Adipocyte (in vitro differentiated cells): Measurements from ENCODE around the gene DLGAP1.

ENCODE experiments used
- DNase-seq: peaks from one replicate; pipeline ENCODE4 v3.0.0-alpha.2; 2015; ENCODE audit warnings: low read depth
- H3K27me3 ChIP-seq: replicated peaks from 2 replicates; pipeline ENCODE4 v1.7.0; 2013; ENCODE audit warnings: mild to moderate bottlenecking, low read length, moderate library complexity; ENCODE audit not compliant: control insufficient read depth, insufficient read depth
- H3K36me3 ChIP-seq: 2 replicates; pipeline ENCODE4 v1.7.0; 2013; ENCODE audit warnings: low read length, mild to moderate bottlenecking, moderate library complexity; ENCODE audit not compliant: control insufficient read depth, insufficient read depth, severe bottlenecking
- H3K4me1 ChIP-seq: 2 replicates; pipeline ENCODE4 v1.7.0; 2013; ENCODE audit warnings: mild to moderate bottlenecking, low read length, moderate library complexity; ENCODE audit not compliant: control insufficient read depth, insufficient read depth
- H3K4me3 ChIP-seq: 2 replicates; pipeline ENCODE4 v1.7.0; 2013; ENCODE audit warnings: mild to moderate bottlenecking, low read length, moderate library complexity
- H3K9ac ChIP-seq: 2 replicates; pipeline ENCODE4 v1.7.0; 2013; ENCODE audit warnings: mild to moderate bottlenecking, low read length, moderate library complexity
- H3K9me3 ChIP-seq: 2 replicates; pipeline ENCODE4 v1.7.0; 2013; ENCODE audit warnings: mild to moderate bottlenecking, low read length, moderate library complexity; ENCODE audit not compliant: control insufficient read depth

Gene DLGAP1

GRCh38 chr18:3451989-3452749, 1002.9 kb downstream of the DLGAP1 start:
- no peaks in the 10 kb centered on the region for H3K9me3 ChIP-seq
- H3K36me3 ChIP-seq = peaks cover 11% of the 10 kb centered on the region
- peak overlapping the region; percentile 99 for H3K9ac ChIP-seq
- peaks cover 36% of the 10 kb centered on the region for H3K4me1 ChIP-seq
- DNase-seq = peak; percentile 71
- no peaks in the 10 kb centered on the region for H3K27me3 ChIP-seq
- peak overlapping the region; percentile 96 for H3K4me3 ChIP-seq

GRCh38 chr18:3451183-3451988, 1003.7 kb downstream of the DLGAP1 start:
- DNase-seq = peak; percentile 96
- peaks cover 3% of the 10 kb centered on the region for H3K36me3 ChIP-seq
- peak overlapping the region; percentile 99 for H3K9ac ChIP-seq
- peaks cover 39% of the 10 kb centered on the region for H3K4me1 ChIP-seq
- no peaks in the 10 kb centered on the region for H3K9me3 ChIP-seq
- H3K4me3 ChIP-seq = peak overlapping the region; percentile 96
- H3K27me3 ChIP-seq = no peaks in the 10 kb centered on the region

GRCh38 chr18:3450799-3451182, 1004.3 kb downstream of the DLGAP1 start:
- DNase-seq = no peak
- Histone ChIP-seq H3K36me3 (no peaks in the 10 kb centered on the region), H3K9me3 (no peaks in the 10 kb centered on the region), H3K27me3 (no peaks in the 10 kb centered on the region), H3K9ac (peak overlapping the region; percentile 99), H3K4me3 (peak overlapping the region; percentile 96), H3K4me1 (peaks cover 39% of the 10 kb centered on the region)

DNA sequence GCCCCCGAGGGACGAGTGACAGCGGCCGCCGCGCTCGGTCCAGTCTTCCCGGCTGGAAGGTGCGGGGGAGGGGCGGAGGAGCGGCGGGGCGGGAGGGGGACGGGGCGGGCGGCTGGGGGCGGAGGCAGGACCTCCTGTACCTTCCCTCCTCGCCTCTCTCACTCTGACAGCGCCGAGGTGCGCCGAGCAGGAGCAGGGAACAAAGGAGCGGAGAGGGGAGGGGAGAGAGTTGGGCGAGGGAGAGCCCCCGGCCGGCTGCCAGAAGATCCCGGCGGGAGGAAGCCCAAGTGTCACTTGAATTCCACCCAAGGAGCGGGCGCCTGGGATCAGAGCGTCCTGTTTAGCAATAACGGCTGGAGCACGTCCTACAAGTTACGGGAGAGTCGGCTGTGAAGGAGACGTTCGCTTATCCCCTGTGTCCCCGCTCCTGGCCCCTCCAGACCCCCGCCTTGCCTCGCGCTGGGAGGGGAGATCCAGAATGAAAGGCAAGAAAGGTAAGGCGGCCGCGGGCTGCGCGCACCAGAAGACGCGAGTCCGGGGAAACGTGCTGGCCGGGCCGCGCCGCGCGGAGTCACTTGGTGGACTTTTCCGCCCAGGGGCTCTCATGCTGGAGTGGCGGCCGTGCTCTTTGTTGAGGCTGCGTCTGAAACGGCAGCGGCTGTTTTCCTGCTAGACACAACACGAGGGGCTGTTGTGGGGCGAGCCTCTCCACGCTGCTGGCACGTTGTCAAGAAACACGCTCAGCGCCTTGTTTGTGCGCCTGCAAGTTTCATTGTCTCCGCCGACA, 1004.9 kb downstream of the DLGAP1 start, which contains the start of gene TGIF1:
TSS of gene TGIF1 (plus strand) at position 161 of the 787 bp plus-strand sequence. CDS start at position 479, 318 bp downstream.
- Histone ChIP-seq H3K36me3 (no peaks in the 10 kb centered on the region), H3K9me3 (no peaks in the 10 kb centered on the region), H3K4me3 (peak within 1 kb of the TSS; percentile 96), H3K4me1 (peaks cover 34% of the 10 kb centered on the region), H3K27me3 (no peaks in the 10 kb centered on the region), H3K9ac (peak within 1 kb of the TSS; percentile 99)
- DNase-seq = peak; percentile 85

DNA sequence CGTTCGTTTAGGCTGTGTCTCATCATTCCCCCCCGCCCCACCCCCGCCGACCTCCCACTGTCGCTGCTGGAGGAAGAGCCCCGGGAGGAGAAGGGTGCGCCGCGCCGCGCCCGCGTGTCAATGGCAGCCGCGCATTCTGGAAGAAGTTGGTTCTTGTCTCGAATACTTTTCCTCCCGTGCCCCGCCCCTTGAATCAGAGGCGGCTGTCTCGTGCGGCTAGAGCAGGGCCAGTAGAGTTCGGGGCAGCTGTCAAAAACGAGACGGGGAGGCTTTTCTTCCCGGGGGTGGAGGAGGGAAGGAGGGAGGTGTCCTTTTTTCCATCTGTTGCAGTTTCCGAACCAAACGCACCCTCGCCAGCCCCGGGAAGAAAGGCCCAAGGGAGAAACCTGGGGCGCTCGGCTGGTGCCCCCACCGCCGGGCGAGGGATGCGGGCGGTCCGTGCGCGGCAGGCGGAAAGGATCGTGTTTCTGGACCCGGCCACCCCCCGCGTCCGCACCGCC, 1005.5 kb downstream of the DLGAP1 start:
- DNase-seq = no peak
- H3K27me3 ChIP-seq = no peaks in the 10 kb centered on the region
- H3K4me3 ChIP-seq = peak overlapping the region; percentile 96
- H3K36me3 ChIP-seq = no peaks in the 10 kb centered on the region
- no peaks in the 10 kb centered on the region for H3K9me3 ChIP-seq
- H3K9ac ChIP-seq = peak overlapping the region; percentile 99
- peaks cover 28% of the 10 kb centered on the region for H3K4me1 ChIP-seq

- Histone ChIP-seq H3K9me3 (no peaks in the 10 kb centered on the region), H3K36me3 (no peaks in the 10 kb centered on the region), H3K4me1 (peaks cover 23% of the 10 kb centered on the region), H3K9ac (peak overlapping the region; percentile 99), H3K4me3 (peak overlapping the region; percentile 96), H3K27me3 (no peaks in the 10 kb centered on the region)
- peak; percentile 98 for DNase-seq
Measured at GRCh38 chr18:3448838-3449511, 1006.1 kb downstream of the DLGAP1 start.

GRCh38 chr18:3447895-3448837, 1006.9 kb downstream of the DLGAP1 start:
- peak; percentile 99 for DNase-seq
- Histone ChIP-seq H3K9me3 (no peaks in the 10 kb centered on the region), H3K27me3 (no peaks in the 10 kb centered on the region), H3K9ac (peak overlapping the region; percentile 99), H3K4me1 (peaks cover 22% of the 10 kb centered on the region), H3K4me3 (peak overlapping the region; percentile 96), H3K36me3 (no peaks in the 10 kb centered on the region)

DNA sequence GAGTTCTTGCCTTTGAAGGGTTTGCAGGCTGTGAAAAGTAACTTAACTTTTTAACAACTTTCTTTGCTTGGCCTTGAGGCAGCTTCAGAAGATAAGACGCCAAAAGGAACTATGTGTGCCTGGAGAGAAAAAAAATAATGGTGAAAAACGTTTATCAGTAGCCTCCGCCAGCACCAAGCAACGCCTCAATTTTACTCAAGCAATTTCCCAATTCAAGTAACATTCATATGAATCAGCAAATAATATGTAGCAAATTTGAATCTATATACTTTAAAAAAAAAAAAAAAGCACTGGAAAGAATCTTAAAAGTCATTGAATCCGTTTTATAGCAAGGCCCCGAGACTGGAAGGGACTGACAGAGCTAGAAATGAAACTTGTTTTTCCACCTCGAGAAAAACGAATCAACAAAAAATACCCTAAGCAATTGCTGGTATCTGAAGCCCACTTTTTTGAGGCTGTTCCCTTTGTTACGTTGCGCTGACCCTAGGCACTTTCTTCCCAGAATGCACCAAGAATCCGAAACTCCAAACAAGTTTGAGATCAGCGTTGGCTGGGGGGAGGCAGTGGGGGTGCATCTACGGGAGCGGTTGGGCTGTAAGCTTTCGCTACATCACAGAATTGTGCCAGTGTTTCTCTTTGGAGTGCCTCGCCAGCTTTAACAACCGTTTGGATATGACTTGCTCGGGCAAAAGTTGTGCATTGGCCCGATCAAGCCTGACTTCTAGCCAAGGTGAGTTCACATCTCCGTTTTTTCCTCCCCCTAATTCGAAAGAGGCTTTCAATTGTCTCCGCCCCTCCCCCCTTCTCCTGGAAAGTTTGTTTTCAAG, 1007.8 kb downstream of the DLGAP1 start:
- peak overlapping the region; percentile 99 for H3K9ac ChIP-seq
- H3K9me3 ChIP-seq = no peaks in the 10 kb centered on the region
- H3K4me3 ChIP-seq = peak overlapping the region; percentile 96
- peaks cover 15% of the 10 kb centered on the region for H3K4me1 ChIP-seq
- H3K36me3 ChIP-seq = no peaks in the 10 kb centered on the region
- peak; percentile 74 for DNase-seq
- no peaks in the 10 kb centered on the region for H3K27me3 ChIP-seq
